ENCODE results near the gene CAV1.

DNA sequence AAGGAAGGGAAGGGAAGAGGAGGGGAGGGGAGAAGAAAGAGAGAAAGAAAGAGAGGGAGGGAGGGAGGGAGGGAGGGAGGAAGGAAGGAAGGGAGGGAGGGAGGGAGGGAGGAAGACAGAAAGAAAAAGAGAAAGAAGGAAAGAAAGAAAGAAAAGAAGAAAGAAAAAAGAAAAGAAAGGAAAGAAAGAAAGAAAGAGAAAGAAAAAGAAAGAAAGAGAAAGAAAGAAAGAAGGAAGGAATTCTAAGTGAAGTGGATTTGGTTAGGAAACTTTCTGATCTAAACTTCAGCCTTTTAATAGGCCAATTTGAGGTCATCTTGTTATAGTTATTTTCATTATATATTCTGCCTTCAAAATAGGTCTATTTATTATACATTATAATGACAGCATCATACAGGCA is 21.0 kb upstream of the CAV1 start:
- TF ChIP-seq, protein P1, sequence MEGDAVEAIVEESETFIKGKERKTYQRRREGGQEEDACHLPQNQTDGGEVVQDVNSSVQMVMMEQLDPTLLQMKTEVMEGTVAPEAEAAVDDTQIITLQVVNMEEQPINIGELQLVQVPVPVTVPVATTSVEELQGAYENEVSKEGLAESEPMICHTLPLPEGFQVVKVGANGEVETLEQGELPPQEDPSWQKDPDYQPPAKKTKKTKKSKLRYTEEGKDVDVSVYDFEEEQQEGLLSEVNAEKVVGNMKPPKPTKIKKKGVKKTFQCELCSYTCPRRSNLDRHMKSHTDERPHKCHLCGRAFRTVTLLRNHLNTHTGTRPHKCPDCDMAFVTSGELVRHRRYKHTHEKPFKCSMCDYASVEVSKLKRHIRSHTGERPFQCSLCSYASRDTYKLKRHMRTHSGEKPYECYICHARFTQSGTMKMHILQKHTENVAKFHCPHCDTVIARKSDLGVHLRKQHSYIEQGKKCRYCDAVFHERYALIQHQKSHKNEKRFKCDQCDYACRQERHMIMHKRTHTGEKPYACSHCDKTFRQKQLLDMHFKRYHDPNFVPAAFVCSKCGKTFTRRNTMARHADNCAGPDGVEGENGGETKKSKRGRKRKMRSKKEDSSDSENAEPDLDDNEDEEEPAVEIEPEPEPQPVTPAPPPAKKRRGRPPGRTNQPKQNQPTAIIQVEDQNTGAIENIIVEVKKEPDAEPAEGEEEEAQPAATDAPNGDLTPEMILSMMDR (IDR thresholded peaks at IDR 0.05): no peak
- no peak for TF ChIP-seq POLR2A (IDR thresholded peaks at IDR 0.05)
